Measurements from ENCODE around the gene PCNA. TPM values are rescaled to one million over a fixed set of nuclear protein-coding genes. Genes with fewer than 3 reads are reported as not detected.

PCNA gene
- total and polyA plus RNA-seq, 9 of the 15 experiments (the other 6 are each of a cell fraction or from before 2014, with no cell fraction given) = 213 to 390 (median 291) TPM

DNA sequence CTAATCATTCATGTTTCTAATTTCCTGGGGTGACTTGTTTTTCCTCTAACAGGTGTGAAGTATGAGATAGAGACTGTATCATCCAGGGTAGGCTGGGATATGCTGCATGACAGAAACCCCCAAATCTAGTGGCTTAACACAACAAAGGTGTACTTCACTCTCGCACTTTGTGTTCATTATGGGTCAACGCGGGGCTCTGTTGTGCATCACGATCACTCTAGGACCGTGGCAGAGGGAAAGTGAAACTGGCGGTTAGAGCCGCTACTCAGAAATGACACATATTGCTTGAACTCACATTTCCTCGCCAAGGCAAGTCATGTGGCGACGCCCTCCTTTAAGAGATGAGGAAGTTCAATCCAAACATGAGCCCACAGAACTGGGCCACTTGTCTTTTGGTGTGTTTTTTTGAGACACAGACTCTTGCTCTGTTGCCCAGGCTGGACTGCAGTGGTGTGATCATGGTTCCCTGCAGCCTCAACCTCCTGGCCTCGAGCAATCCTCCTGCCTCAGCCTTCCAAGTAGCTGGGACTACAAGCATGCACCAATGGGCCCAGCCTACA, 41.3 kb downstream of the PCNA start (continued):
- TF ChIP-seq, protein P1, sequence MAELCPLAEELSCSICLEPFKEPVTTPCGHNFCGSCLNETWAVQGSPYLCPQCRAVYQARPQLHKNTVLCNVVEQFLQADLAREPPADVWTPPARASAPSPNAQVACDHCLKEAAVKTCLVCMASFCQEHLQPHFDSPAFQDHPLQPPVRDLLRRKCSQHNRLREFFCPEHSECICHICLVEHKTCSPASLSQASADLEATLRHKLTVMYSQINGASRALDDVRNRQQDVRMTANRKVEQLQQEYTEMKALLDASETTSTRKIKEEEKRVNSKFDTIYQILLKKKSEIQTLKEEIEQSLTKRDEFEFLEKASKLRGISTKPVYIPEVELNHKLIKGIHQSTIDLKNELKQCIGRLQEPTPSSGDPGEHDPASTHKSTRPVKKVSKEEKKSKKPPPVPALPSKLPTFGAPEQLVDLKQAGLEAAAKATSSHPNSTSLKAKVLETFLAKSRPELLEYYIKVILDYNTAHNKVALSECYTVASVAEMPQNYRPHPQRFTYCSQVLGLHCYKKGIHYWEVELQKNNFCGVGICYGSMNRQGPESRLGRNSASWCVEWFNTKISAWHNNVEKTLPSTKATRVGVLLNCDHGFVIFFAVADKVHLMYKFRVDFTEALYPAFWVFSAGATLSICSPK (IDR thresholded peaks at IDR 0.05; ENCODE audit: borderline replicate concordance) = no peak
- 0 out of 4 replicates have a peak, but pooled peaks of 1 of the 2 experiments have one; percentile 21 for TF ChIP-seq FOXK2 (conservative IDR thresholded peaks at IDR 0.05 in 1 of 2, IDR thresholded peaks at IDR 0.05 in 1 of 2; ENCODE audit: low read depth in 2 of 2)
- TF ChIP-seq RAD51 (IDR thresholded peaks at IDR 0.05; ENCODE audit: borderline replicate concordance, low read depth) = 0 out of 2 replicates have a peak, but pooled peaks have one; percentile 36
- peak; percentile 58; the same call in 1 of the 2 replicates for TF ChIP-seq ELF1 (tag; IDR thresholded peaks at IDR 0.05)
- TF ChIP-seq MYBL2 (IDR thresholded peaks at IDR 0.05; ENCODE audit: low read depth) = no peak
- no peak for TF ChIP-seq MYBL2 (CRISPR knock-in tag; IDR thresholded peaks at IDR 0.05; ENCODE audit: borderline replicate concordance)
- TF ChIP-seq, protein P2, sequence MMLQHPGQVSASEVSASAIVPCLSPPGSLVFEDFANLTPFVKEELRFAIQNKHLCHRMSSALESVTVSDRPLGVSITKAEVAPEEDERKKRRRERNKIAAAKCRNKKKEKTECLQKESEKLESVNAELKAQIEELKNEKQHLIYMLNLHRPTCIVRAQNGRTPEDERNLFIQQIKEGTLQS (IDR thresholded peaks at IDR 0.05) = no peak
- TF ChIP-seq, protein P2 (CRISPR knock-in tag; conservative IDR thresholded peaks at IDR 0.05) = no peak
- TF ChIP-seq, protein P3, sequence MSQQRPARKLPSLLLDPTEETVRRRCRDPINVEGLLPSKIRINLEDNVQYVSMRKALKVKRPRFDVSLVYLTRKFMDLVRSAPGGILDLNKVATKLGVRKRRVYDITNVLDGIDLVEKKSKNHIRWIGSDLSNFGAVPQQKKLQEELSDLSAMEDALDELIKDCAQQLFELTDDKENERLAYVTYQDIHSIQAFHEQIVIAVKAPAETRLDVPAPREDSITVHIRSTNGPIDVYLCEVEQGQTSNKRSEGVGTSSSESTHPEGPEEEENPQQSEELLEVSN (IDR thresholded peaks at IDR 0.05; ENCODE audit: borderline replicate concordance in 1 of 2, extremely low read depth in 1 of 2, insufficient read depth in 1 of 2, insufficient read length in 1 of 2, low read depth in 1 of 2, low read length in 1 of 2, poor library complexity in 1 of 2, severe bottlenecking in 1 of 2) = peak; percentile 23 to 55
- peak; percentile 16; the same call in 1 of the 2 replicates for TF ChIP-seq BHLHE40 (IDR thresholded peaks at IDR 0.05; ENCODE audit: low read length)
- no peak for TF ChIP-seq THAP7 (CRISPR knock-in tag; IDR thresholded peaks at IDR 0.05)
- TF ChIP-seq POLR2G (IDR thresholded peaks at IDR 0.05; ENCODE audit: low read depth, low read length) = no peak
- TF ChIP-seq JUN (IDR thresholded peaks at IDR 0.05; ENCODE audit: borderline replicate concordance, low read depth, low read length) = no peak
- TF ChIP-seq JUN (CRISPR knock-in tag; IDR thresholded peaks at IDR 0.05; ENCODE audit: borderline replicate concordance) = no peak
- 0 out of 2 replicates have a peak, but pooled peaks have one; percentile 36 for TF ChIP-seq HDAC2 (IDR thresholded peaks at IDR 0.05)
- peak; percentile 48; the same call in 1 of the 2 replicates for TF ChIP-seq MYC (IDR thresholded peaks at IDR 0.05; ENCODE audit: low read depth, low read length)
- no peak for TF ChIP-seq MYC (CRISPR knock-in tag; IDR thresholded peaks at IDR 0.05; ENCODE audit: borderline replicate concordance, low read depth)
- no peak for TF ChIP-seq ZNF282 (CRISPR knock-in tag; IDR thresholded peaks at IDR 0.05)
- TF ChIP-seq ZNF586 (CRISPR knock-in tag; conservative IDR thresholded peaks at IDR 0.05) = no peak

Measured in K562 (cell line).